Ovary (tissue), 3 donors: ENCODE data around the gene AARS1.
"Not testable (repeated sequence)": the region's sequence is repeated elsewhere in the genome, so short reads cannot be mapped to it uniquely, and the experiment has no call there.

Experiments used
- EP300 ChIP-seq: sonication (generic); formaldehyde crosslinking; IDR thresholded peaks from one replicate; pipeline ENCODE4 v1.6.1; 2017; ENCODE audit warnings: antibody characterized with exemption
- POLR2A ChIP-seq: fragments of 450-650 bp; IDR thresholded peaks from one replicate; pipeline ENCODE4 v1.6.1; 2017; ENCODE audit warnings: antibody characterized with exemption, mild to moderate bottlenecking, moderate library complexity
- TF ChIP-seq, protein P1 (sequence below), 3 donors: fragments of 450-650 bp in 2 of 3; fragments of 200-600 bp in 1 of 3; IDR thresholded peaks; one replicate each; pipeline versions ENCODE4 v1.5.1 to v1.8.0; 2016 to 2022; ENCODE audit warnings: antibody characterized with exemption in 3 of 3, mild to moderate bottlenecking in 1 of 3
- donor health status: DM: no; HTN: no; CAD: no.

DNA sequence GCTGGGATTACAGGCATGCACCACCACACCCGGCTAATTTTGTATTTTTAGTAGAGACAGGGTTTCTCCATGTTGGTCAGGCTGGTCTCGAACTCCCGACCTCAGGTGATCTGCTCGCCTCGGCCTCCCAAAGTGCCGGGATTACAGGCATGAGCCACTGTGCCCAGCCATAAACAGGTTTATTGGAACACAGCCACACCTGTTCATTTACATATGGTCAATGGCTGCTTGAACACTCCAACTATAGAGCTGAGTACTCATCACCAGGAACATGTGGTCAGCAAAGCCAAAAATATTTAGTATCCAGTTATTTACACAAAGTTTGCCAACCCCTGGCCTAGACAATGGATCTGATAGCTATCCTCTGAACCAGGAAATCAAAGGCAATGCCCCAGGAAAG is 29.4 kb downstream of the AARS1 start:
- TF ChIP-seq, protein P1, sequence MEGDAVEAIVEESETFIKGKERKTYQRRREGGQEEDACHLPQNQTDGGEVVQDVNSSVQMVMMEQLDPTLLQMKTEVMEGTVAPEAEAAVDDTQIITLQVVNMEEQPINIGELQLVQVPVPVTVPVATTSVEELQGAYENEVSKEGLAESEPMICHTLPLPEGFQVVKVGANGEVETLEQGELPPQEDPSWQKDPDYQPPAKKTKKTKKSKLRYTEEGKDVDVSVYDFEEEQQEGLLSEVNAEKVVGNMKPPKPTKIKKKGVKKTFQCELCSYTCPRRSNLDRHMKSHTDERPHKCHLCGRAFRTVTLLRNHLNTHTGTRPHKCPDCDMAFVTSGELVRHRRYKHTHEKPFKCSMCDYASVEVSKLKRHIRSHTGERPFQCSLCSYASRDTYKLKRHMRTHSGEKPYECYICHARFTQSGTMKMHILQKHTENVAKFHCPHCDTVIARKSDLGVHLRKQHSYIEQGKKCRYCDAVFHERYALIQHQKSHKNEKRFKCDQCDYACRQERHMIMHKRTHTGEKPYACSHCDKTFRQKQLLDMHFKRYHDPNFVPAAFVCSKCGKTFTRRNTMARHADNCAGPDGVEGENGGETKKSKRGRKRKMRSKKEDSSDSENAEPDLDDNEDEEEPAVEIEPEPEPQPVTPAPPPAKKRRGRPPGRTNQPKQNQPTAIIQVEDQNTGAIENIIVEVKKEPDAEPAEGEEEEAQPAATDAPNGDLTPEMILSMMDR (IDR thresholded peaks at IDR 0.05) = not testable (repeated sequence)
- TF ChIP-seq POLR2A, EP300: not testable (repeated sequence)
